ENCODE results near the gene TSC22D4.

The TSC22D4 gene

GRCh38 chr7:100486111-100486636, 7.2 kb upstream of the TSC22D4 start:
- Mint-ChIP-seq H3K9me3 (no peaks in the 10 kb centered on the region), H3K27ac (no peak overlapping the region), H3K36me3 (ENCODE audit: low read depth) (no peaks in the 10 kb centered on the region), H3K27me3 (ENCODE audit: low read depth) (peaks cover 4% of the 10 kb centered on the region), H3K4me3 (no peak overlapping the region), H3K4me1 (ENCODE audit: low read depth) (peaks cover 16% of the 10 kb centered on the region)

- Mint-ChIP-seq H3K36me3 (ENCODE audit: low read depth) (no peaks in the 10 kb centered on the region), H3K4me3 (no peak overlapping the region), H3K4me1 (ENCODE audit: low read depth) (peaks cover 16% of the 10 kb centered on the region), H3K27me3 (ENCODE audit: low read depth) (peaks cover 3% of the 10 kb centered on the region), H3K27ac (no peak overlapping the region), H3K9me3 (no peaks in the 10 kb centered on the region)
Measured at GRCh38 chr7:100485471-100485876, 6.5 kb upstream of the TSC22D4 start.

- H3K36me3 Mint-ChIP-seq (ENCODE audit: low read depth) = no peaks in the 10 kb centered on the region
- no peaks in the 10 kb centered on the region for H3K9me3 Mint-ChIP-seq
- H3K4me3 Mint-ChIP-seq = peak overlapping the region; percentile 48
- H3K27ac Mint-ChIP-seq = no peak overlapping the region
- H3K4me1 Mint-ChIP-seq (ENCODE audit: low read depth) = peaks cover 16% of the 10 kb centered on the region
- peaks cover 3% of the 10 kb centered on the region for H3K27me3 Mint-ChIP-seq (ENCODE audit: low read depth)
Measured at GRCh38 chr7:100484673-100485045, 5.6 kb upstream of the TSC22D4 start.

GRCh38 chr7:100483722-100484672, 5.0 kb upstream of the TSC22D4 start, which contains the start of gene NYAP1:
NYAP1 (plus strand) TSS chr7:100483927; CDS start chr7:100485312, 1,385 bp downstream.
- Mint-ChIP-seq H3K27ac (peak within 1 kb of the TSS; percentile 62), H3K36me3 (ENCODE audit: low read depth) (peaks cover under 1% of the 10 kb centered on the region), H3K4me3 (peak within 1 kb of the TSS; percentile 89), H3K27me3 (ENCODE audit: low read depth) (peaks cover 3% of the 10 kb centered on the region), H3K9me3 (no peaks in the 10 kb centered on the region), H3K4me1 (ENCODE audit: low read depth) (peaks cover 19% of the 10 kb centered on the region)

- H3K27ac Mint-ChIP-seq = no peak overlapping the region
Measured at GRCh38 chr7:100483090-100483721, 4.2 kb upstream of the TSC22D4 start.

GRCh38 chr7:100482728-100483089, 3.7 kb upstream of the TSC22D4 start:
- peaks cover 5% of the 10 kb centered on the region for H3K36me3 Mint-ChIP-seq (ENCODE audit: low read depth)

More at GRCh38 chr7:100483090-100483721, 4.2 kb upstream of the TSC22D4 start:
- peak overlapping the region; percentile 89 for H3K4me3 Mint-ChIP-seq
- H3K9me3 Mint-ChIP-seq = no peaks in the 10 kb centered on the region
- H3K27me3 Mint-ChIP-seq (ENCODE audit: low read depth) = peaks cover 3% of the 10 kb centered on the region
- H3K36me3 Mint-ChIP-seq (ENCODE audit: low read depth) = peaks cover 3% of the 10 kb centered on the region
- peaks cover 19% of the 10 kb centered on the region for H3K4me1 Mint-ChIP-seq (ENCODE audit: low read depth)

GRCh38 chr7:100481466-100481865, 2.5 kb upstream of the TSC22D4 start:
- H3K27ac Mint-ChIP-seq = no peak overlapping the region
- no peaks in the 10 kb centered on the region for H3K9me3 Mint-ChIP-seq
- H3K27me3 Mint-ChIP-seq (ENCODE audit: low read depth) = peaks cover 3% of the 10 kb centered on the region
- H3K4me3 Mint-ChIP-seq = no peak overlapping the region
- H3K36me3 Mint-ChIP-seq (ENCODE audit: low read depth) = peaks cover 9% of the 10 kb centered on the region
- peaks cover 24% of the 10 kb centered on the region for H3K4me1 Mint-ChIP-seq (ENCODE audit: low read depth)

More at GRCh38 chr7:100482728-100483089, 3.7 kb upstream of the TSC22D4 start:
- Mint-ChIP-seq H3K4me3 (peak overlapping the region; percentile 89), H3K9me3 (no peaks in the 10 kb centered on the region), H3K27me3 (ENCODE audit: low read depth) (peaks cover 3% of the 10 kb centered on the region), H3K27ac (peak overlapping the region; percentile 62), H3K4me1 (ENCODE audit: low read depth) (peaks cover 19% of the 10 kb centered on the region)

GRCh38 chr7:100477871-100478267, 1.1 kb downstream of the TSC22D4 start:
- H3K27ac Mint-ChIP-seq = peak overlapping the region; percentile 94
- peak overlapping the region; percentile 98 for H3K4me3 Mint-ChIP-seq
- H3K9me3 Mint-ChIP-seq = no peaks in the 10 kb centered on the region
- H3K27me3 Mint-ChIP-seq (ENCODE audit: low read depth) = peaks cover 3% of the 10 kb centered on the region
- peaks cover 35% of the 10 kb centered on the region for H3K4me1 Mint-ChIP-seq (ENCODE audit: low read depth)
- H3K36me3 Mint-ChIP-seq (ENCODE audit: low read depth) = peaks cover 29% of the 10 kb centered on the region

GRCh38 chr7:100476903-100477870, 1.8 kb downstream of the TSC22D4 start:
- H3K27ac Mint-ChIP-seq = peak overlapping the region; percentile 90
- H3K4me1 Mint-ChIP-seq (ENCODE audit: low read depth) = peaks cover 29% of the 10 kb centered on the region
- H3K27me3 Mint-ChIP-seq (ENCODE audit: low read depth) = no peaks in the 10 kb centered on the region
- peak overlapping the region; percentile 97 for H3K4me3 Mint-ChIP-seq
- no peaks in the 10 kb centered on the region for H3K9me3 Mint-ChIP-seq
- peaks cover 29% of the 10 kb centered on the region for H3K36me3 Mint-ChIP-seq (ENCODE audit: low read depth)

GRCh38 chr7:100476101-100476780, 2.8 kb downstream of the TSC22D4 start:
- no peaks in the 10 kb centered on the region for H3K9me3 Mint-ChIP-seq
- peaks cover 27% of the 10 kb centered on the region for H3K4me1 Mint-ChIP-seq (ENCODE audit: low read depth)
- H3K4me3 Mint-ChIP-seq = peak overlapping the region; percentile 97
- peak overlapping the region; percentile 90 for H3K27ac Mint-ChIP-seq
- no peaks in the 10 kb centered on the region for H3K27me3 Mint-ChIP-seq (ENCODE audit: low read depth)
- H3K36me3 Mint-ChIP-seq (ENCODE audit: low read depth) = peaks cover 29% of the 10 kb centered on the region

GRCh38 chr7:100475549-100475948, 3.5 kb downstream of the TSC22D4 start:
- peaks cover 33% of the 10 kb centered on the region for H3K36me3 Mint-ChIP-seq (ENCODE audit: low read depth)
- H3K27me3 Mint-ChIP-seq (ENCODE audit: low read depth) = no peaks in the 10 kb centered on the region
- H3K27ac Mint-ChIP-seq = peak overlapping the region; percentile 67
- no peaks in the 10 kb centered on the region for H3K9me3 Mint-ChIP-seq
- H3K4me1 Mint-ChIP-seq (ENCODE audit: low read depth) = peaks cover 29% of the 10 kb centered on the region
- peak overlapping the region; percentile 97 for H3K4me3 Mint-ChIP-seq

GRCh38 chr7:100472854-100473499, 6.0 kb downstream of the TSC22D4 start:
- H3K4me3 Mint-ChIP-seq = no peak overlapping the region
- H3K27me3 Mint-ChIP-seq (ENCODE audit: low read depth) = no peaks in the 10 kb centered on the region
- peaks cover 34% of the 10 kb centered on the region for H3K36me3 Mint-ChIP-seq (ENCODE audit: low read depth)
- H3K4me1 Mint-ChIP-seq (ENCODE audit: low read depth) = peaks cover 29% of the 10 kb centered on the region
- H3K9me3 Mint-ChIP-seq = no peaks in the 10 kb centered on the region
- H3K27ac Mint-ChIP-seq = peak overlapping the region; percentile 74

Data from T-helper 1 cell treated with Interleukin-12 subunit alpha and Interleukin-12 subunit beta and Interleukin-4 antibody, amounts not matched to agents 30 μg/mL and 1 μg/mL, for 36 hours (primary cell).